ENCODE results near the gene MAGOH. TPM values are rescaled to one million over a fixed set of nuclear protein-coding genes. Genes with fewer than 3 reads are reported as not detected.
"Not testable (repeated sequence)": the region's sequence is repeated elsewhere in the genome, so short reads cannot be mapped to it uniquely, and the experiment has no call there.

Gene MAGOH
- 48.8 and 55.6 TPM in 2 replicates for polyA plus RNA-seq (2014; cell fraction: cytosol; rRNA removed)
- polyA plus RNA-seq (2014; cell fraction: nucleus; rRNA removed): 25.5 and 29.0 TPM in 2 replicates

DNA sequence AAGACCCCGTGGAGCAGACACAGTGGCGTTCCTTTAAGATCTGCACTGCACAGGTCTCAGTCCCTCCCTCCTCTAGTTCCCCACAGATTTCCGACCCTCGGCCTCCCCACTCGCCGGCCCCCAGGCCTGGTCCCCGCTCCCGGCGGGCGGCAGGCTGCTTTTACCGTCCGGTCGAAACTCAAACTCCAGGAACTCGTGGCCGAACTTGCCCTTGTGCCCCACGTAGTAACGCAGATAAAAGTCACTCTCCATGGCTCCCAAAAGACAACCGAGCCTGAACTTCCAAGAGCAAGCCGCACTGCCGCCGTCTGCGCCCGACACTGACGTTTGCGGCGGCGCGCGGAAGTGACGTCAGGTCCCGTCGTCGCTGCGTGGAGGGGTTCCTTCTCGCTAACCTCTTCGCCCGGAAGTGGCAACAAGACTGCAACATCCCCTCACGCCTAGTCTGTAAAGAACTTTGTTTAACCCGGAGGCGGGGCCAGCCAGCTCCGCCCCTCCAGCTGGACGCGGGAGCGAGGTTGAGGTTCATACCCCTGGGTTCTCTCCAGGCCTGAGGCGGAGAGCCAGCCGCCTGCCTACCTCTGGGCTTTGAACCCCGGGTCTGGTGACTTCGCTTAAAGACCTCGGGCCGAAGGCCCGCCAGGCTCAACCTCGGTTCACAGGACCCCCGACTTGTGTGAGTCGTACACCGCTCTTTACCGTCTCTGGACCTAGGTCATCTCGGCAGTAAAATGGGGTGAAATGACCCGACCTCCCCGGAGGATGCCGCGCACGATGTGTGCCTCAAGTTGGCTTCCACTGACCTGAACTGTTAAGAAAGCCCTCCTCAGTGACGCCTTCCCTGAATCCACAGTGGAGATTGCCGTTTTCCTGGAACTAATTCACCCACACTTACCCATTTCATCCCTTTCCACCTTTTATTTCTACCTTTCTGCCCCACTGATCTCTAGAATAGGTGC is at the start of gene MAGOH:
Gene MAGOH, minus strand, starts transcription at position 322 of the 959 bp plus-strand sequence. Its CDS starts 70 bp downstream, at position 252.
- DNase-seq (ENCODE audit: low spot score): peak; percentile 93

DNA sequence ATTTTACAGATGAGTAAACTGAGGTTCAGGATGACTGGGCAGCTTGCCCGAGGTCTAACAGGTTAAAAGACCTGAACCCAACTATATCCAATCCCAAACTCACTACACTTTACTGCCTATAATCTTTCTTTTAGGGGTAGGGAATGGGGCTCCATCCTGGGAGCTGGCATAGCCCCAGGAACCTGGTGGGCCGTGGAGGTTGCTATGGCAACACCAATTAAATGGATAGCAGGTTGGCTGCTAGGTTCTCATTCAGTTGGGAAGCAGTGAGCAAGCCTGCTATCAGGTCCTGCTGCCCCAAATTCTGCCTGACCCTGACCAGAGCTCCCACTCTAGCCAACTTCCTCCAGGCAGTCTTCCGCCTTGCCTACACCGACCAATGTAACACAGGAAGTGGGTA is 48.6 kb upstream of the MAGOH start:
- peak; percentile 6 for DNase-seq (ENCODE audit: low spot score)

GRCh38 chr1:53285969-53286760 is 47.8 kb upstream of the MAGOH start:
- no peak for DNase-seq (ENCODE audit: low spot score)

DNA sequence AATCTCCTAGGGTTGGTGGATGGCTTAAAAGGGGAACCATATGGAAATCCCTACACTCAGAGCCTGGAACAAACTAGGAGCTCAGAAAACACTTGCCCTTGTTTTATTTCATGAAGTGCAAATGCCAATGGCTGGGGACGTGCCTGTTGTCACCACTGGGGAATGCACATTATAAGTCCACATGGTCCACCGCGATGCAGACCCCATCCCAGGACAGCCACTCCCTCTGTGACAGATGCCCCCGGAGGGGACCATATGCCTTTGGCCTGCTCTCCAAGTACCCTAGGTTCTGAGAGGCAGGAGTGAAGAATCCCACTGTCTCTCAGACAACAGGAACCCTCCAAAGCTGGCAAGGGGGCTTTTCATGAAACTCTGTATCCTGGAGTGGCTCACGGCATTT is 47.2 kb upstream of the MAGOH start:
- no peak for DNase-seq (ENCODE audit: low spot score)

- no peak for DNase-seq (ENCODE audit: low spot score)
These were observed 46.1 kb upstream of the MAGOH start for GRCh38 chr1:53284224-53285020.

DNA sequence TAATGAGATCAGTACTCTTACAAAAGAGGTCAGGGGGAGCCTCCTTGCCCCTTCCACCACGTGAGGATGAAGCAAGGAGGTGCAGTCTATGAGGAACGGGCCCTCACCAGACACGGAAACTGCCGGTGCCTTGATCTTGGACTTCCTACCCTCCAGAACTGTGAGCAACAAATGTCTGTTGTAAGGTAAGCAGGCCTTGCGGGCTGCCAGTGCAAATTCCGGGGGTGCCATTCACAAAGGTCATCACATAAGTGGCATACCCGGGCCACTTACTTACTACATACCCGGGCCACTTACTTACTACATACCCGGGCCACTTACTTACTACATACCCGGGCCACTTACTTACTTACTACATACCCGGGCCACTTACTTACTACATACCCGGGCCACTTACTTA is 44.8 kb upstream of the MAGOH start:
- not testable (repeated sequence) for DNase-seq (ENCODE audit: low spot score)

- DNase-seq (ENCODE audit: low spot score): no peak
These were observed 42.8 kb upstream of the MAGOH start for GRCh38 chr1:53281133-53281532.

GRCh38 chr1:53280496-53280895 is 42.2 kb upstream of the MAGOH start:
- no peak for DNase-seq (ENCODE audit: low spot score)

DNA sequence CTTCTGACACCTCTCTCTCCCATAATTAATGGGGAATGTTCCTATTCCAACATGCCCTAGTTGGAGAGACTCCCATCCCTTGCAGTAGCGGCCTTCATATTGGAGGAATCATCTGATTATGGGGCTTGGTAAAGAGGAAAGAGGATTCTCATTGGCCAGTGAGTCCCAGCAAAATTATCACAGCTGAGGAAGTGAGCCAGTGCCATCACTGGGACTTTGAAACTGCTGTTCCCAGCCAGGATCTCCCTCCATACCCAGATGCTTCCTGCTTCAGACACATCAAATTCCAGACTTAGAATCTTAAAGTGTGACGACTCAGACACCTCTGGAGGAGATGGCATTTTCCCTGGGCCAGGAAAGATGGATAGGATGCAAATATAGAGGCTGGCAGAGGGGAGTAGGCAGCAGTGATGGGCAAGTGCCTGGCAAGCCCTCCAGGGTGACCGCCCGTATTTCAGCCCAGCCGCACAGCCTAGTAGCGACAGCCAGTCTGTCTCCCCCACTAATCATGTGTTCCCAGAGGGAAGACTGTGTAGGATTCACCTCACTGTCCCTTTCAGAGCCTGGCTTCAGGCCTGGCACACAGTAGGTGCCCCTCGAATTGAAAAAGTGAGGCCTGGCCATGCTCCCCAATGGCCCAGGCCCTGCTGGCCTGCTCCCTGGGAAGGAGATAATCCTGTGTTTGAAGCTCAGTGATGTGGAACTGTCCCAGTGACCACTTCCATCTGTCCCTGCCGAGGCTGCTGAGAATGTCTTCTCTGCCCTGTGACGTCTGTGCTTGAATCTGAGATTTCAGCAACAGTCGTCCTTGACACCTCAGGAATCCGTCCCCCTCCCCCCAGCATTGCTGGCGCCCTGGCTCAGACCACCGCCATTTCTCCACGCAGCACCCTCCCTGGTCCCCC is 41.2 kb upstream of the MAGOH start:
- DNase-seq (ENCODE audit: low spot score): no peak

DNA sequence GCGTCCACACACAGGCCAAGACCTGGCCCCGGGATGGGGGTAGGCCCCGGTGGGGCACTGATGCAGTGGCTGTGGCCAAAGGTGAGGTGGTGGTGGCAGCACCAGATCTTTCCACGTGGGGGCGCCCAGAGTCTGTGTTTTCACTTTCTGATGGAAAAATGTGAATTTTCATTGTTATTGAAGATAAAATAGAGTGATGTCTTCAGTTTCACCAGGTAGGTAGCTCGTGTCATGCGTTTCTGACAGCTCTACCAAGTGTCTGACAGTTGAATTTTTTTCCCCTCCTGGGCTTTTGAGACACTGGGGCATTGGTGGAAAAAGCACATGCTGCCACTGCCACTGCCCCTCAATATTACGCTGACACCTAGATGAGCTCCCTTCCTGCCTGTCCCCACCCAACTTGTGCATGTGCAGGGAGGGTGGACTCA is 40.0 kb upstream of the MAGOH start:
- peak; percentile 22 for DNase-seq (ENCODE audit: low spot score)

- DNase-seq (ENCODE audit: low spot score): no peak
These were observed 39.0 kb upstream of the MAGOH start for GRCh38 chr1:53277326-53277725.

DNA sequence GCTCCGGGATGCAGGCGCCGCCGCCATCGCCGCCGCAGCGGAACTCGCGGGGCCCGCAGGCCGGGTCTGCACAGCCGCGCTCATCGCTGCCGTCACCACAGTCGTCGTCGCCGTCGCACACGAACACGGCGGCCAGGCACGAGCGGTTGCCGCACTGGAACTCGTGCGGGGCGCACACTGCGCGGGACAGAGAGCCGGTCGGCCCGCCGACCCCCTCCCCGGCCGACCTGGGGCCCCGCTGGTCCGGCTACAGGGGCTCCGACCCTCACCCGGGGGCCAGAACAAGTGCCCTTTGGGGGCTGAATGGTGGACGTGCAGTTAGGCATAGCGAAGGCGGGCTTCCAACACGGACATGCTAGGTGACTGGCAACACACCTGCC is 38.6 kb upstream of the MAGOH start:
- DNase-seq (ENCODE audit: low spot score): no peak

DNA sequence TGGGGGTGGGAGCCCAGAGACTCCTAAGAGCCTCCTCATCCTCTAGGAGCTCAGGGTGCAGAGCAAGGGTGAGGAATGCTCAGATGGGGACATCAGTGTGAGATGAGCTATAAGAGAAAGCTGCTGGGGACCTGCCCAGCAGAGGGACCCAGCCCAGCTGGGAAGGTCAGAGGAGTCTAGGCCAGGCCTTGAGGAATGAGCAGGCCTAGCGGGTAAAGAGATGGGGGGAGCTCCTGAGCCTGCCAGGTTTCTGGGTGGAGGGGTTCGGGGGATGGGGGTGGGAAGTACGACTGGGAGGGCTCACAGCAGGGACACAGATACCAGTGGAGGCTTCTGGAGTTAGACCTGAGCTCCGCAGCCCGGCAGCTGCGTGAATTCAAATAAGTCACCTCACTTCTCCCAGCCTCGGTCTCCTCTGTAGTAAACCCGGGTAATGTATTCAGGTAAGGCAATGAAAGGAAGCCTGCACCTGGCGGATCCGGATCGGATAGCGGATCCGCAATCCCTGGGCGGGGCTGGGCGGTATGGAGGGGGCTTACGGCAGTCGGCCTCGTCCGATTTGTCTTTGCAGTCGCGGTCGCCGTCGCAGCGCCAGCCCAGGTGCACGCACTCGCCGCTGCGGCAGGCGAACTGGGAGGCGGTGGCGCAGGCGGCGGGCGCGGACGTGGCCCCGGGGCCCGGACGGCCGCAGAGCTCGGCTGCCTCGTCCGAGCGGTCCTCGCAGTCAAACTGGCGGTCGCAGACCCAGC is 38.0 kb upstream of the MAGOH start:
- DNase-seq (ENCODE audit: low spot score): no peak

DNA sequence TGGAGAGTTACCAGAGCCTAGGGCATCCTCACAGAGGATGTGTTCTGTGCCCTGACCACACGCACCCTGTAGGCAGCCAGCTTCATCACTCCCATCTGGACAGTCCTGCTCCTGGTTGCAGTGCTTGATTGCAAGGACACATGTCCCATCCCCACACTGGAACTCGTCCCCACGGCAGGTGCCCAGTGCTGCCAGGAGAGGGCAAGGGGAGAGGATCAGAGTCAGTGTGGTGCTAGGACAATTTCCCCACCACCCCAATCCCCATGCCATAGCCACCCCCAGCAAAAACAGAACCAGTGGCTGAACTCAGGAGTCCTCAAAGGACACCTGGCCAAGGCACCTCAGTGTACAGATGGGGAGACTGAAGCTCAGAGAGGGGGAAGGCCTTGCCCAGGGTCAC is 37.2 kb upstream of the MAGOH start:
- no peak for DNase-seq (ENCODE audit: low spot score)

- no peak for DNase-seq (ENCODE audit: low spot score)
These were observed 36.3 kb upstream of the MAGOH start for GRCh38 chr1:53274541-53275185.

- no peak for DNase-seq (ENCODE audit: low spot score)
These were observed 35.7 kb upstream of the MAGOH start for GRCh38 chr1:53274026-53274425.

DNA sequence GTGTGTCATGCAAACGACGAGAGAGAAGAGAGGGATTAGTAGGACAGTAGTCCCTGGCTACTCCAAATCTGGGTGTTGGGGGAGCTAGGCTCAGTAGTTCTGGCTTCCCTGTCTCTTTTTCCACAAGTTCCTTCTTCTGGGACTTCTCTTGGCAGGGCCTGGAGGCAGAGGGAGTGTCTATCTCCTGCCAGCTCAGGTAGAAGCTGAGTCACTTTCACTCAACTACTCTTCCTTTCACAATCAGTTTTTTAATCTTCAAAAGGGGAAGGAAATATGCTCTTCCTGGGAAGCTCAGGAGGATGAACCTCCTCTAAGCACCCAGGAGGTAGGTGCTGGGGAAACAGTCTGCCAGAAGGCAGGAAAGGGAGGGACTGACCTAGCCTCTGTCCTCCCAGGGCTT is 35.2 kb upstream of the MAGOH start:
- DNase-seq (ENCODE audit: low spot score): no peak

- no peak for DNase-seq (ENCODE audit: low spot score)
These were observed 34.0 kb upstream of the MAGOH start for GRCh38 chr1:53272349-53272748.

DNA sequence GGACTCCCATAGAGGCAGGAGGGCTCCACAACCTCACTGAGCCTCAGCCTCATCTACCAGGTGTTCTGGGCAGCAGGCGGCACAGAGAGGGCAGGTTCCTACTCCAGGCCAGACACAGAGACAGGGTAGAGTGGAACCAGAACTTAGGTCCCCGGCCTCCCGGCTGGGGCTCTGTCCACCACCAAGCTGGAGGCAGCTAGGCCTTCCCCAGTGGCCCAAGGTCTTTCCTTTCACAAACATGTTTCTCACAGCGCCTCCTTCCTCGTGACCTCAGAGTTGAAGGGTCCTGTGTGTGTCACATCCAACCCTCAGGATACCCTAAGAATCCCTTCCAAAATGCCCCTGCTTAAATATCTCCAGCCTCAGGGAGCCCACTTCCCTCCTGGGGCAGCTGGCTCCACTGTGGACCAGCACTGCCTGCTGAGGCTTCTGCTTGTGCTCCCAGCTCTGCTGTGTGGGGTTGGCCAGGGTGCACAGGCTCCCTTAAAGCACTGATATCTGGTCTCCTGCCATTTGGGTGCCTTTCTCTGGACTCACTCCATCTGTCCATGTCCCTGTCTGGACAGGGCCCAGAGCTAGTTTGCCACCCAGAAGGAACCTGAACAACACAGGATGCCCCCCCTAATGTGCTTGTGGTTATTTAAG is 33.2 kb upstream of the MAGOH start:
- no peak for DNase-seq (ENCODE audit: low spot score)
